ENCODE measurements around the gene ADAMTS14. TPM values are rescaled to one million over a fixed set of nuclear protein-coding genes. Genes with fewer than 3 reads are reported as not detected.

Gene ADAMTS14
- total RNA-seq, 1 donor from 2014 or later = not detected

GRCh38 chr10:70728328-70728727 is 56.0 kb downstream of the ADAMTS14 start:
- intact Hi-C loops (cut with micrococcal nuclease) = no loop called here

GRCh38 chr10:70729763-70730357 is 57.6 kb downstream of the ADAMTS14 start:
- intact Hi-C loops (cut with micrococcal nuclease) = no loop called here

GRCh38 chr10:70730955-70731354 is 58.6 kb downstream of the ADAMTS14 start:
- intact Hi-C loops (cut with micrococcal nuclease) = no loop called here

GRCh38 chr10:70732569-70732968 is 60.3 kb downstream of the ADAMTS14 start:
- intact Hi-C loops (cut with micrococcal nuclease) = no loop called here

GRCh38 chr10:70733051-70733450 is 60.7 kb downstream of the ADAMTS14 start:
- intact Hi-C loops (cut with micrococcal nuclease) = no loop called here

- intact Hi-C loops (cut with micrococcal nuclease) = no loop called here
Measured at GRCh38 chr10:70735161-70735560, 62.9 kb downstream of the ADAMTS14 start.

GRCh38 chr10:70736525-70736924 is 64.2 kb downstream of the ADAMTS14 start:
- intact Hi-C loops (cut with micrococcal nuclease) = no loop called here

- intact Hi-C loops (cut with micrococcal nuclease) = no loop called here
Measured at GRCh38 chr10:70737250-70737649, 64.9 kb downstream of the ADAMTS14 start.

- intact Hi-C loops (cut with micrococcal nuclease) = no loop called here
Measured at GRCh38 chr10:70738006-70738760, 65.9 kb downstream of the ADAMTS14 start.

- intact Hi-C loops (cut with micrococcal nuclease) = no loop called here
Measured at GRCh38 chr10:70738761-70739121, 66.4 kb downstream of the ADAMTS14 start.

GRCh38 chr10:70740406-70741288 is 68.3 kb downstream of the ADAMTS14 start:
- intact Hi-C loops (cut with micrococcal nuclease) = no loop called here

- intact Hi-C loops (cut with micrococcal nuclease) = no loop called here
Measured at GRCh38 chr10:70742537-70743429, 70.5 kb downstream of the ADAMTS14 start.

GRCh38 chr10:70743430-70743788 is 71.1 kb downstream of the ADAMTS14 start:
- intact Hi-C loops (cut with micrococcal nuclease) = no loop called here

- intact Hi-C loops (cut with micrococcal nuclease) = no loop called here
Measured at GRCh38 chr10:70743879-70744278, 71.6 kb downstream of the ADAMTS14 start.

GRCh38 chr10:70744617-70745143 is 72.4 kb downstream of the ADAMTS14 start:
- intact Hi-C loops (cut with micrococcal nuclease) = no loop called here

GRCh38 chr10:70745555-70745954 is 73.2 kb downstream of the ADAMTS14 start:
- intact Hi-C loops (cut with micrococcal nuclease) = no loop called here

GRCh38 chr10:70747192-70747965 is 75.1 kb downstream of the ADAMTS14 start:
- intact Hi-C loops (cut with micrococcal nuclease) = no loop called here

- intact Hi-C loops (cut with micrococcal nuclease) = no loop called here
Measured at GRCh38 chr10:70748305-70748704, 76.0 kb downstream of the ADAMTS14 start.

- intact Hi-C loops (cut with micrococcal nuclease) = no loop called here
Measured at GRCh38 chr10:70748801-70749573, 76.7 kb downstream of the ADAMTS14 start.

All from T-helper 2 cell treated with Interferon-gamma antibody and Interleukin-4, amounts not matched to agents 100 ng/mL and 5 ng/mL, for 36 hours (primary cell).